Renal cortical epithelial cell (primary cell): ENCODE data around the gene HEXIM2. TPM values are rescaled to one million over a fixed set of nuclear protein-coding genes. Genes with fewer than 3 reads are reported as not detected.
"Not testable (repeated sequence)": the region's sequence is repeated elsewhere in the genome, so short reads cannot be mapped to it uniquely, and the experiment has no call there.

Source experiments
- DNase-seq: peaks from one replicate; pipeline ENCODE4 v3.0.0-alpha.2; 2011; ENCODE audit warnings: low read depth
- total RNA-seq: library from RNA; depleted of rRNA; stranded (reverse); fragments of >200 nt; gene quantifications from 2 replicates; pipeline ENCODE4 v1.2.3, GENCODE V29; 2014

The HEXIM2 gene, protein sequence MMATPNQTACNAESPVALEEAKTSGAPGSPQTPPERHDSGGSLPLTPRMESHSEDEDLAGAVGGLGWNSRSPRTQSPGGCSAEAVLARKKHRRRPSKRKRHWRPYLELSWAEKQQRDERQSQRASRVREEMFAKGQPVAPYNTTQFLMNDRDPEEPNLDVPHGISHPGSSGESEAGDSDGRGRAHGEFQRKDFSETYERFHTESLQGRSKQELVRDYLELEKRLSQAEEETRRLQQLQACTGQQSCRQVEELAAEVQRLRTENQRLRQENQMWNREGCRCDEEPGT
- 5.6 and 7.3 TPM in 2 replicates for total RNA-seq

DNA sequence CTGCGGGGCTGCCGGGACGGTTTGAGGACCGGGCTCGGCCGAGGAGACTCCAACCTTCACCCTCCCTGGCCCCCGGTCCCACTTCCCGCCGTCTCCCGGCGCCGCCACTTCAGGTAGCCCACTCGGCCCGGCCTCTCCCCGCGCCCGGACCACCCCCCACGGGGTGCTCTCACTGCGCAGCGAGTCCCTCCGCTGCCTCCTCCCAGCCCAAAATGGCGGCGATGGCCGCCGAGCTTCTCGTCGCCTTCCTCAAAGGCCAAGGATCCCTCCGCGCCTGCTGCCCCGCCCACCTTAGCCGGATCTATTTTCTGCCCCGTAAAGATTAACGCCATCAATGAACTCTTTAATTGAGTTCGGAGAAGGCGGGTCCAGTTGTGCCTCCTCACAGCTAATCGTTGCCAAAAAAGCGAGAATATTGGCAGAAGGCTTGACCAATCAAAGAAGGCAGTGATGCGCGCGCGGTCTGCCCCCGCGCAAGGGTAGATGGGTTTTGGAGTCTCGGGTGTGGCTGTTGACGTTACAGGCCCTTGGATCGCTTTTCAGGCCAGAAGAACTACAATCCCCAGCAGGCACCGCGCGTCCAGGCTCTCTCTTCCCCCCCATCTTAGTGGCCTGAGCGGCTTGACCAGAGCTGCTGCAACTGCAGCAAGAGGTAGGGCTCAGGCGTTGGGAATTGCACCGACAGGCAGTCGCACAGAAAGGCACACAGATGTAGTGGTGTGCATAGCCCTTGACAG lies at the start of gene HEXIM2:
Gene HEXIM2, plus strand, starts transcription at position 588 of the 737 bp plus-strand sequence. CDS start 919 bp downstream, outside the sequence.
- DNase-seq = peak; percentile 99

DNA sequence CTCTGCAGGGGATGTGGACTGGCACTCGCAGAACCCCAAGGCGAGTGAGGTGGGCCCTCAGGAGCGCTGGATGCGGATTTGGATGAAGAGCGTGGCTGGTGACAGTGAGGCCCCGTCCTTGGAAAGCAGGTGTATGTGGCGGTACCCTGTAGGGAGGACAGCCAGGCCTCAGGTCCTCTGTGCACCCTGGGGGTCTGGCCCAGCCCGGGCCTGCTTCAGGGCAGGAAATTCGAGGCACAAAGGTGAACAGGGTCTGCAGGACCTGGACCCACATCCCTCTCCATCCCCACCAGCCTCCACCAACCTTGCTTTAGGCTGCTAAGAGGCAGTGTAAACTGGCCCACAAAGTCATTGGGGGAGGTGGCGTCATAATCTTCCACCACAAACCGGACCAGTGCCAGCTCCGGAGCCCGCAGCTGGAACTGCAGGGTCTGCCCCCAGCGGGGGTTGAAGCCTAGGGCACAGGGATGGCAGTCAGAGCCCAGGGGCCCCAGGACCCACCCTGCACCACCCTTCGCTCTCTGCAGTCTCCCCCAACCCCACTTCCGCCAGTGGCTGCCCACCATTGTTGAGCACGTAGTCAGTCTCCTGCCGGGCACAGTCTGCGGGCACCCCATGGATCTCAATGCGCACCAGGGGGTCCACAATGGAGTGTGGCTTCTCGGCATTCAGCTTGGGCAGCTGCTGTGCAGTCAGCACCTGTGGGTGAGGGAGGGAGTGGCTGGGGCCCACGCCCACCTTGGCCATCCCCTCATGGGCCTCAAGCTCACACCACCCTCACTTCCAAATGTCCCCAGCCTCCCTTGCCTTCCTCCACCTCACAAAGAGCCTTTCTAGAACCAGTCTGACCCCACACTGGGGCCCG lies 48.9 kb upstream of the HEXIM2 start:
- no peak for DNase-seq

DNA sequence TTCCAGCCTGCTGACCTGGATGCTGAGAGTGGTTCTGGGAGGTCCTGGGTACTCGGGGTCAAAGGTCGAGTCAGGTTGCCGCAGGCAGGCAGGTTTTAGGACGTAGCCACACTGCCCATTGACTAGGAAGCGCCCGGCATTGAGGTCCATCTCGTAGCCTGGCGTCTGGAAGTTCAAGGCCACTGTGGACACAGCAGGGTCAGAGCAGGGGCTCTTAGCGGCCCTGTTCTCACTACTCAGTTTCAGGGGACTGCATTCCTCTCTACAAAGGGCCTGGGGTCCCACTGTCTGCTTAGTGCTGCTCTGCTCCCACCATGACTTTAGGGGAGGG lies 48.3 kb upstream of the HEXIM2 start:
- DNase-seq = no peak

DNA sequence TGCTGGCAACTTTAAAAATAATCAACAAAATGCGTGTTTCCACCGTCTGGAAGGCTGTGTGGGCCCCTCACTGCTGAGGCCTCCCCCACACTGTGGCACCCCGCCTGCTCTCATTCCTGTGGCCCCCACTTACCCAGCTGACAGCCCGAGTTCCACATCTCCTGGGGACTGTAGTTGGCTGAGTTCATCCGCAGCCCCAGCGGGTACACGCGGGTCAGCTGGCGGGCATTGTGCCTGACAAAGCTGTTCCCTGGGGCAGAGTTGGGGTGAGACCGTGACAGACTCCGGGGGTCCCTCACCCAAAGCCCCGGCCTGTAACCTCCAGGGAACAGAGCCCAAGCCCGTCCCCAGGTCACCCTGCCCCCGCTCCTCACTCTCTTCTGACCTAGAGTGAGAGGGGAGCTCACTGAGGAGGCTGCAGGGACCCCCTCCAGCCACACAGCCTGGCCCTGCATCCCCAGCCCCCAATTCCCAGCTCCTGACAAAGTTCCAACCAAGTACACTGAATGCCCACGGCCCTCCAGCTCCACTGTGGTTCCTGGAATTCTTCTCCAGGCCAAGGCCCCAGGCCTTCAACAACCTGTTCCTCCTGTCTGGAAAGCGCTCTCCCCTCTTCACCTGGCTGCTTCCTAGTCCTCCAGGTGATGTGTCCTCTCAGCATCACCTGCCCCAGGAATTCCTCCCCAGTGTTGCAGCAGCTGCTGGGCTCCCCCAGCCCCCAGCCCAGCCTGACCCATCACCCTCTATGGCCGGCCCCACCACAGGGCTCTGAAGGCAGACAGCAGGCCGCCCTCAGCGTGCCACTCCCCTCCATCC lies 47.4 kb upstream of the HEXIM2 start:
- no peak for DNase-seq

- no peak for DNase-seq
Measured at GRCh38 chr17:45115015-45115625, 46.6 kb upstream of the HEXIM2 start.

DNA sequence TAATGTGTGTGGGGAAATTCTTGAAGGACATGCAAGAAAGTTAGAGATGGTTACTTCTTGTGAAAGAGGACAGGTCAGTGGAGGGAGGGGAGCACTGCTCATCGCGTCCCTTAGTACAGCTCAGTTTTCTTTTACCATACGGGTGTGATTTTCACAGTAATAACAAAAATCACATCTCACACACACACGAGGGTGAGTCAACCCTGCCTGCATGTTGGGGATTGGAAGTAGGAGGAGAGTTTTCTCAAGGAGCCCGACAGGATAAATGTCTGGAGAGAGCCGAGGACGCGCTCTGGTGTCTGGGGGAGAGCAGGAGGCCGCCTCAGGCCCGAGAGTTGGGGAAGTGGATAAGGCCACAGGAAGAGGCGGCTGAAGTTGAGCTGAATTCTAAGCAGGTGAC lies 45.8 kb upstream of the HEXIM2 start:
- DNase-seq = no peak

- DNase-seq = no peak
Measured at GRCh38 chr17:45116434-45117016, 45.1 kb upstream of the HEXIM2 start.

DNA sequence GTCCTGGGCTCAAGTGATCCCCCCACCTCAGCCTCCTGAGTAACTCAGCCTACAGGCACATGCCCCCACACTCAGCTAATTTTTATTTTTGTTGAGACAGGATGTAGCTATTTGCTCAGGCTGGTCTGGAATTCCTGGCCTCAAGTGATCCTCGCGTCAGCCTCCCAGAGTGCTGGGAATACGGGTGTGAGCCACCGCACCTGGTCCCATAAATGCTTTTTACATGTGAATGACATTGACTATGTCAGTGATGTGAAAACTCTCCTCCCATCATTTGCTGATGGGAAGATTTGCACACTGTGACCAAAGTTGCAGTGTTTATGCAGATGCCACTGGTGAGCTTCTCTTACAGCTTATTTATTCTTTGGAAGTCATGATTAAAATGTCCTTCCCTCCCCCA lies 44.3 kb upstream of the HEXIM2 start:
- DNase-seq = no peak

- no peak for DNase-seq
Measured at GRCh38 chr17:45117848-45118646, 43.6 kb upstream of the HEXIM2 start.

DNA sequence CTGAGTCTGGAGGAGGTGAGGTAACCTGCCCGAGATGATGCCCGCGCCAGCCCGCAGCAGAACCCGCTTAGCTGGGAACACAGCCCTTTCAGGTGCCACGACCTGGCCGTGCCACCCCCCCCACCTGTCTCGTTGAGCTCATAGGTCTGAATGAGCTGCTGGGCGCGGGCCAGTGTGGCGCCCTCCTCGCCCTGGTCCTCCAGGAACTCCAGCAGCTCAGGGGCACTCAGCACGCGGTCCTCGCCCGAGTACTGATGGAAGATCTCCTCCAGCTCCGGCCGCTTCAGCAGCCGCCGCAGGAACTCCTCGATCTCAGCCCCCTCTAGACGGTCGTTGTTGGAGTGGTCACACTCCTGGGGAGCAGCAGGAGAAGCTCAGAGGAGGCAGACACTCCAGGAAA lies 43.0 kb upstream of the HEXIM2 start:
- no peak for DNase-seq

GRCh38 chr17:45119964-45120363 lies 41.7 kb upstream of the HEXIM2 start:
- no peak for DNase-seq

DNA sequence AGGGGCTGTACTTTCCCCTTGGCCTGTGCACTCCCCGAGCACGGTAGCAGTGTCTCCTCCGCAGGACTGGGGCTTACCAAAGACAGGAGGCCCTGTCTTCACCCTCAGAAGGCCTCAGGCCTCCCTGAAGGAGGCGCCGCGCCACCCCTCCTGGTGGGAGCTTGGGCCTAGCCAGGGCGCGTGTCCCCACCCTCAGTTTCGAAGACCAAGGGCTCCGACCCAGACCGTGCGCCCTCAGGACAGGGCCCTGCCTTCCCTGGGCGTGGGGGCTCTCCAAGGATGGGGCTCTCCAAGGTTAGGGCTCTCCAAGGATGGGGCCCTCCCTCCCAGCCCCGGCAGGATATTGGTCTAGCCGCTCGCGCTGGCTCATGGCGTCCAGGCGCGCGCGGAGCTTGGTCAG lies 41.1 kb upstream of the HEXIM2 start:
- DNase-seq = no peak

- no peak for DNase-seq
Measured at GRCh38 chr17:45121055-45121454, 40.6 kb upstream of the HEXIM2 start.

GRCh38 chr17:45123076-45123770 lies 38.5 kb upstream of the HEXIM2 start:
- no peak for DNase-seq

DNA sequence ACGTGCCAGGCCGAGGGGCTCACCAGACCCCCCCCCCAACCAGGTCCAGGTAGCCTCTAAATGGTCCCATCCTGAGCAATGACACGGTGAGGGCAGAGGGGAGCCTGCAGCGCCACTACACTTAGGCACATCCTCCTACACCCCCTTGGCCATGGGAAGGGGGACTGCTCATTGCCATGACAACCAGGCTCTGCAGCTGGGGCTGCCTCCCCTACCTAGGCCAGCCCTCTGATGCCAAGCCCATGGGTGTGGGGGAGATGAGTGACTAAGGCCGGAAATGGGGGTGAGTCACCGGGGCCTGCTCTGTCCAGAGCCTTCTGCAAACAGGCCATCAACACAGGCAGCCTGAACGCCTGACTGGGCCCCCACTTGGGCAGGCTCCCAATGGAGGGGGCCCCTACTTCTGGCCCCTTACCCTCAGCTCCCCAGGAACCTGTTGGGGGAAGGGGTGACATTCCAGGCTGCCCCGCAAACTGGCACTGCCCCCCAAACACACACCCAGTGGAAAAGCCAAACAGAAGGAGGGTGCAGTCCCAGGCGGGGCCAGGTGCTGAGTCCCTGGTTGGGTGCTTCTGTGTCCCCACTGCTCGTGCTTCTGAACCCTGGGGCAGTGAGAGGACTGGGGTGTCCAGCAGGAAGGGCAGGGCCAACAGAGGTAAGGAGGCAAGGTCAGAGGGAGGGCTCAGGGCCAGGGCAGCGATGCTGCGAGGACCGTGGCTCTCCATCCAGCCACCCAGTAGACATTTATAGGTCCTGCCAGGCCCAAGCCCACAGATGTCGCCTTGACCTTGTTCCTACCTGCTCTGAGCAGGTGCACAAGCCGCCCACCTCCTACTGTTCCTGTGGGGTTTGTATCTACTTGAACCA lies 37.5 kb upstream of the HEXIM2 start:
- peak; percentile 86 for DNase-seq

GRCh38 chr17:45124797-45125122 lies 36.9 kb upstream of the HEXIM2 start:
- not testable (repeated sequence) for DNase-seq

DNA sequence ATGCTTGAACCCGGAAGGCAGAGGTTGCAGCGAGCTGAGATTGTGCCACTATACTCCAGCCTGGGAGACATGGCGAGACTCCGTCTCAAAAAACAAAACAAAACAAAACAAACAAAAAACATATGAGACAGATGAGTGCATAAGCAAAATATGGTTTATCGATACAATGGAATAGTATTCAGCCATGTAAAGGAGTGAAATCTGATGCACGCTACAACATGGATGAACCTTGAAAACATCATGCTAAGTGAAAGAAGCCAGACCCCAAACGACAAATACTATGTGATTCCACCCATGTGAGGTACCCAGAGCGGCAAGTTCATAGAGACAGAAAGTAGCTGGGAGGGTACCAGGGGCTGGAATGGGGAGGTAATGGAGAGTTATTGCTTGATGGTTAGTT lies 36.2 kb upstream of the HEXIM2 start:
- DNase-seq = no peak

DNA sequence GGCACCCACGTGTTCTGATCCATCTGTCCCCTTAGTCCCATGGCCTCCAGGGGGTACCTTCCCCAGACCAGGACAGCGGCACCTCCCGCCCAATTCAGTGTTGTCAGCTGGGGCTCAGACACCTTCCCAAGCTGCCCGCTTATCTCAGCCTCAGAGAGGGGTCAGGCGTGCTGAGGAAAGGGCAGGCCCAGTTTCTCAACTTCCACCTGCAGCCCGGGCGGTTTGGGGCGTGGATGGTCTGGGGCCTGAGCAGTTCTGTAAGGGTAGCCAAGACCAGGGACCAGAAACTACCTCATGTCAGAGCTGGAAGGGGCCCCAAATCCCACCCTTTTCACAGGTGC lies 34.5 kb upstream of the HEXIM2 start:
- DNase-seq = no peak
